Mucosa of gallbladder (tissue), 1 donor: ENCODE results near the gene AMFR. TPM values are rescaled to one million over a fixed set of nuclear protein-coding genes. Genes with fewer than 3 reads are reported as not detected.

Experiments
- DNase-seq: peaks from one replicate; pipeline ENCODE4 v3.0.0-alpha.2; 2020; ENCODE audit warnings: low spot score
- total RNA-seq: library from RNA; stranded (reverse); gene quantifications from one replicate; pipeline ENCODE4 v1.2.1, GENCODE V29; 2021
- donor health status: DM: no; HTN: no; CAD: no.

Gene AMFR
- total RNA-seq, 1 donor from 2014 or later: 121 TPM

GRCh38 chr16:56331399-56331798 is 93.9 kb downstream of the AMFR start:
- no peak for DNase-seq

GRCh38 chr16:56330476-56330875 is 94.9 kb downstream of the AMFR start:
- no peak for DNase-seq

- DNase-seq: no peak
Measured at GRCh38 chr16:56329887-56330286, 95.5 kb downstream of the AMFR start.

- no peak for DNase-seq
Measured at GRCh38 chr16:56328276-56329022, 96.9 kb downstream of the AMFR start.

- no peak for DNase-seq
Measured at GRCh38 chr16:56327929-56328258, 97.5 kb downstream of the AMFR start.

GRCh38 chr16:56327071-56327928 is 98.0 kb downstream of the AMFR start:
- no peak for DNase-seq

- no peak for DNase-seq
Measured at GRCh38 chr16:56325956-56326355, 99.4 kb downstream of the AMFR start.

GRCh38 chr16:56324406-56324805 is 100.9 kb downstream of the AMFR start:
- no peak for DNase-seq

- DNase-seq: no peak
Measured at GRCh38 chr16:56321571-56321970, 103.8 kb downstream of the AMFR start.

- no peak for DNase-seq
Measured at GRCh38 chr16:56320811-56321558, 104.4 kb downstream of the AMFR start.

GRCh38 chr16:56320056-56320455 is 105.3 kb downstream of the AMFR start:
- no peak for DNase-seq

- no peak for DNase-seq
Measured at GRCh38 chr16:56319376-56319775, 106.0 kb downstream of the AMFR start.

GRCh38 chr16:56318827-56319140 is 106.6 kb downstream of the AMFR start:
- DNase-seq: no peak

GRCh38 chr16:56317998-56318826 is 107.1 kb downstream of the AMFR start:
- peak; percentile 73 for DNase-seq

- DNase-seq: no peak
Measured at GRCh38 chr16:56316545-56316944, 108.8 kb downstream of the AMFR start.

GRCh38 chr16:56315955-56316354 is 109.4 kb downstream of the AMFR start:
- DNase-seq: no peak

- no peak for DNase-seq
Measured at GRCh38 chr16:56314244-56314850, 111.0 kb downstream of the AMFR start.

GRCh38 chr16:56312556-56312955 is 112.8 kb downstream of the AMFR start:
- no peak for DNase-seq

GRCh38 chr16:56312028-56312300 is 113.4 kb downstream of the AMFR start:
- DNase-seq: no peak
